Fibroblast of lung (primary cell): ENCODE results near the gene POLR1G. TPM values are rescaled to one million over a fixed set of nuclear protein-coding genes. Genes with fewer than 3 reads are reported as not detected.

Experiments used
- DNase-seq, 2 donors: peaks; one replicate each; pipeline versions ENCODE4 v3.0.0 to v3.0.0-alpha.2; 2010; ENCODE audit warnings: low read depth in 2 of 2
- H2AFZ ChIP-seq: 2 replicates; pipeline ENCODE4 v1.5.1; 2012; ENCODE audit warnings: low read length, control low read depth, inconsistent platforms
- H3K27ac ChIP-seq: 2 replicates; pipeline ENCODE4 v1.5.1; 2011; ENCODE audit warnings: low read length, control low read depth; ENCODE audit not compliant: insufficient read depth
- H3K27me3 ChIP-seq: 2 replicates; pipeline ENCODE4 v1.5.1; 2011; ENCODE audit warnings: mild to moderate bottlenecking, low read length; ENCODE audit not compliant: control insufficient read depth, insufficient read depth
- H3K36me3 ChIP-seq: 2 replicates; pipeline ENCODE4 v1.5.1; 2011; ENCODE audit warnings: low read length; ENCODE audit not compliant: control insufficient read depth, insufficient read depth
- H3K4me1 ChIP-seq: 2 replicates; pipeline ENCODE4 v1.5.1; 2011; ENCODE audit warnings: low read length; ENCODE audit not compliant: control insufficient read depth, insufficient read depth; ENCODE audit errors: extremely low read depth
- H3K4me2 ChIP-seq: 2 replicates; pipeline ENCODE4 v1.5.1; 2011; ENCODE audit warnings: low read length, control low read depth; ENCODE audit not compliant: insufficient read depth; ENCODE audit errors: extremely low read depth
- H3K4me3 ChIP-seq, 4 experiments: fragments of 200-600 bp in 1 of 4; sonication (generic) in 1 of 4; replicated peaks in 1 of 4; 2 replicates each; pipeline ENCODE4 v1.5.1; 2011 to 2016; ENCODE audit warnings: low read length in 4 of 4, low read depth in 3 of 4, mild to moderate bottlenecking in 3 of 4, control low read depth in 2 of 4, inconsistent platforms in 1 of 4, mixed read lengths in 1 of 4; ENCODE audit not compliant: insufficient read depth in 1 of 4; ENCODE audit errors: control extremely low read depth in 1 of 4
- H3K79me2 ChIP-seq: 2 replicates; pipeline ENCODE4 v1.5.1; 2012; ENCODE audit warnings: mild to moderate bottlenecking, low read length, inconsistent platforms; ENCODE audit not compliant: control insufficient read depth, insufficient read depth
- H3K9ac ChIP-seq: 2 replicates; pipeline ENCODE4 v1.5.1; 2011; ENCODE audit warnings: mild to moderate bottlenecking, low read length, control low read depth; ENCODE audit not compliant: insufficient read depth
- H3K9me3 ChIP-seq: 2 replicates; pipeline ENCODE4 v1.5.1; 2012; ENCODE audit warnings: low read depth, low read length; ENCODE audit not compliant: control insufficient read depth, insufficient read depth
- H4K20me1 ChIP-seq: 2 replicates; pipeline ENCODE4 v1.5.1; 2011; ENCODE audit warnings: low read length; ENCODE audit not compliant: control insufficient read depth, insufficient read depth; ENCODE audit errors: extremely low read depth
- EZH2 ChIP-seq: IDR thresholded peaks from 2 replicates; pipeline ENCODE4 v1.5.1; 2012; ENCODE audit warnings: low read length, control low read depth, mild to moderate bottlenecking; ENCODE audit errors: missing control alignments
- polyA plus RNA-seq, 2 donors: library from polyadenylated mRNA; depleted of rRNA in 1 of 2; stranded (reverse) in 1 of 2; unstranded in 1 of 2; fragments of >200 nt; gene quantifications; 2 replicates each; pipeline ENCODE4 v1.2.1, GENCODE V29; 2011 to 2012; ENCODE audit warnings: missing spikeins in 1 of 2
- total RNA-seq: library from RNA; depleted of rRNA; stranded (reverse); fragments of >200 nt; gene quantifications from 2 replicates; pipeline ENCODE4 v1.2.1, GENCODE V29; 2014
- TF ChIP-seq, protein P1 (sequence below), 2 donors: IDR thresholded peaks in 1 of 2; conservative IDR thresholded peaks in 1 of 2; 1 replicate in 1 of 2; 2 replicates in 1 of 2; pipeline ENCODE4 v1.5.1; 2011 to 2012; ENCODE audit warnings: low read length in 2 of 2, control low read depth in 1 of 2, inconsistent platforms in 1 of 2, low read depth in 1 of 2, mild to moderate bottlenecking in 1 of 2

Gene POLR1G
- total and polyA plus RNA-seq, 2 donors (not counting 1 experiment from before 2014, with no cell fraction given) = 3.6 to 4.7 TPM

GRCh38 chr19:45402298-45403061 is 4.0 kb upstream of the POLR1G start:
- Histone ChIP-seq H3K36me3 (no peaks in the 10 kb centered on the region), H4K20me1 (no peaks in the 10 kb centered on the region), H3K4me2 (no peak overlapping the region), H3K9ac (no peak overlapping the region), H3K27ac (no peak overlapping the region), H3K79me2 (peaks cover 6% of the 10 kb centered on the region), H3K9me3 (no peaks in the 10 kb centered on the region), H3K4me3 (no peak overlapping the region), H3K4me1 (peaks cover 8% of the 10 kb centered on the region), H2AFZ (no peak overlapping the region), H3K27me3 (no peaks in the 10 kb centered on the region)
- DNase-seq = peak in 1 of 2 donors; percentile 26
- TF ChIP-seq, protein P1, sequence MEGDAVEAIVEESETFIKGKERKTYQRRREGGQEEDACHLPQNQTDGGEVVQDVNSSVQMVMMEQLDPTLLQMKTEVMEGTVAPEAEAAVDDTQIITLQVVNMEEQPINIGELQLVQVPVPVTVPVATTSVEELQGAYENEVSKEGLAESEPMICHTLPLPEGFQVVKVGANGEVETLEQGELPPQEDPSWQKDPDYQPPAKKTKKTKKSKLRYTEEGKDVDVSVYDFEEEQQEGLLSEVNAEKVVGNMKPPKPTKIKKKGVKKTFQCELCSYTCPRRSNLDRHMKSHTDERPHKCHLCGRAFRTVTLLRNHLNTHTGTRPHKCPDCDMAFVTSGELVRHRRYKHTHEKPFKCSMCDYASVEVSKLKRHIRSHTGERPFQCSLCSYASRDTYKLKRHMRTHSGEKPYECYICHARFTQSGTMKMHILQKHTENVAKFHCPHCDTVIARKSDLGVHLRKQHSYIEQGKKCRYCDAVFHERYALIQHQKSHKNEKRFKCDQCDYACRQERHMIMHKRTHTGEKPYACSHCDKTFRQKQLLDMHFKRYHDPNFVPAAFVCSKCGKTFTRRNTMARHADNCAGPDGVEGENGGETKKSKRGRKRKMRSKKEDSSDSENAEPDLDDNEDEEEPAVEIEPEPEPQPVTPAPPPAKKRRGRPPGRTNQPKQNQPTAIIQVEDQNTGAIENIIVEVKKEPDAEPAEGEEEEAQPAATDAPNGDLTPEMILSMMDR (conservative IDR thresholded peaks at IDR 0.05 in 1 of 2, IDR thresholded peaks at IDR 0.05 in 1 of 2; ENCODE audit: low read depth in 1 of 2, low read length in 2 of 2) = peak; percentile 26 to 28
- no peak for TF ChIP-seq EZH2

GRCh38 chr19:45403272-45403671 is 3.2 kb upstream of the POLR1G start:
- Histone ChIP-seq H3K4me3 (no peak overlapping the region), H3K27ac (no peak overlapping the region), H4K20me1 (no peaks in the 10 kb centered on the region), H3K4me1 (peaks cover 8% of the 10 kb centered on the region), H3K9me3 (no peaks in the 10 kb centered on the region), H3K9ac (no peak overlapping the region), H2AFZ (no peak overlapping the region), H3K27me3 (no peaks in the 10 kb centered on the region), H3K36me3 (no peaks in the 10 kb centered on the region), H3K4me2 (no peak overlapping the region), H3K79me2 (peaks cover 6% of the 10 kb centered on the region)
- no peak for DNase-seq
- TF ChIP-seq EZH2 = no peak
- TF ChIP-seq, protein P1 (conservative IDR thresholded peaks at IDR 0.05 in 1 of 2, IDR thresholded peaks at IDR 0.05 in 1 of 2; ENCODE audit: low read depth in 1 of 2, low read length in 2 of 2) = no peak

DNA sequence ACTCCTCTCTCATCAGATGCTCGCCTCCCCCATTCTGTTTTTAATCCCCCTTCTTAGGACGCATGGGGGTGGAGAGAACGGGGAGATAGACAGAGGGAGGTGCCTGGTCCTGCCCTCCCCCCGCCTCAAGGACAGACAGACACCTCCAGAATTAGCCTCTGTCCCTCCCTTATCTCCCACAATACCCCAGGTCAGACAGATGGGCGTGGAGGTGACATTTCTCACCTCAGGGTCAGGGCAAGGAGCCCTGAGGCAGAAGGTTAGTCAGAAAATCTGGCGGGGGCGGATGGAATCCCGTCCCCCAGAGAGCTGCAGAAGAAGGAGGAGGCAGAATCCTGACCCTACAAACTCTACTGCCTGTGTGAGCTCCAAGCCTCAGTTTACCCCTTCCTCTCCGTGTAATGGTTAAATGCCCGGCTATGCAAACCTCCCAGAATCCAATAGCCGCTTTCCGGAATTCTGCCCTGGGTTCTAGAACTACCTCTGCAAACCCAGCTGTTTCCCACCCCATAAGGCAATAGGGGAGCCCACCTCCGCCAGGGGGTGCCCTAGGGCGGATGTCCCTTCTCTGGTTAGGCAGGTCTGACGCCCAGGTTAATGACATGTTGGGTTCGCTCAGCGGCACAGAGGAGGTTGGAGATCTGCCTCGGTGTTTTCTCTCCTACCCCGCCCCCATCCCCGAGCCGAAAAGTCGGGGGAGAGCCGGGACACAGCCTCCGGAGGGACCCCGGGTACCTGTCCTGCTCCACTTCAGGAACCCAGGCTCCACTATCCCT is 2.5 kb upstream of the POLR1G start:
- no peaks in the 10 kb centered on the region for H3K36me3 ChIP-seq
- H3K27ac ChIP-seq = no peak overlapping the region
- H4K20me1 ChIP-seq = no peaks in the 10 kb centered on the region
- H3K27me3 ChIP-seq = no peaks in the 10 kb centered on the region
- H3K4me2 ChIP-seq = peak overlapping the region; percentile 20
- no peak overlapping the region for H2AFZ ChIP-seq
- peaks cover 8% of the 10 kb centered on the region for H3K4me1 ChIP-seq
- H3K79me2 ChIP-seq = peaks cover 6% of the 10 kb centered on the region
- TF ChIP-seq, protein P1 (conservative IDR thresholded peaks at IDR 0.05 in 1 of 2, IDR thresholded peaks at IDR 0.05 in 1 of 2; ENCODE audit: low read depth in 1 of 2, low read length in 2 of 2) = peak; percentile 34 to 49
- TF ChIP-seq EZH2 = no peak
- no peak overlapping the region for H3K9ac ChIP-seq
- no peak for DNase-seq
- no peaks in the 10 kb centered on the region for H3K9me3 ChIP-seq
- peak overlapping the region in 2 of 4 experiments; percentile 93 to 96 for H3K4me3 ChIP-seq
